HG03575 (cell line): ENCODE data around the gene OR52N4.
"Not testable (repeated sequence)": the region's sequence is repeated elsewhere in the genome, so short reads cannot be mapped to it uniquely, and the experiment has no call there.

ENCODE experiments used
- ATAC-seq: cut with Tn5 transposase; IDR thresholded peaks from one replicate; pipeline ENCODE4 v1.9.1; 2021; ENCODE audit not compliant: unreplicated experiment, insufficient number of reproducible peaks, low FRiP score; ENCODE audit errors: extremely low read depth

OR52N4 gene

DNA sequence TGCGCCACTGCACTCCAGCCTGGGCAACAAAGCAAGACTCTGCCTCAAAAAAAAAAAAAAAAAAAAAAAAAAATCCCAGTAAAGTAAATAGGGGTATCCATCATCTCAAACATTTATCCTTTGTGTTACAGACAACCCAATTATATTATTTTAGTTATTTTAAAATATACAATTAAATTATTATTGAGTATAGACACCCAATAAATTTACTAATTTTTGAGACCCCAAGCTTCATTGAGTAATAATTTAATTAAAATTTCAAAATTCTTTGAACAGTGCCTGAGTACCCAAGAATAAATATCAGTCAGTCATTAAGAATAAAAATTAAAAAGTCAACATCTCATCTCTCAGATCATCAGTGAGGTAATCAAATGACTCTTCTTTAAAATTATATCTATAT, at the start of gene OR52N4:
OR52N4 (plus strand) TSS at position 301 of the 400 bp plus-strand sequence. CDS start 498 bp downstream, outside the sequence.
- ATAC-seq: no peak

DNA sequence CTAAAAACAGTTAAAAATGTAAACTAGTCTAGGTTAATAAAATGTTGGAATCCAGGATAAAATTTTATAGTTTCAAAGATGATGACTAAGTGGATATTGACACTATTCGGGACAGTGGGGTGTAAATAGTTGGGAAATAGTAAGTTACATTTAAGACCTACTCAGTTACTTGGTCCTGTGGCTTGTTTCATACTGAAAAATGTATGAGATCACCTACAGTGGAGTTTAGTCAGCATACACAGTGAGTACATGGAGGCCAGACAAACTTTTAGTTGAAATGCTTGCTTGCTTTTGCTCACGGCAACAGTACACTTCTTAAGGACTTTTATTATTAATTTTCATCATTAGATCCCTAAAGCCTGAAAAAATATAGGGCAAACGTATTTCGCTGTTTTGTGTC, 48.4 kb upstream of the OR52N4 start:
- no peak for ATAC-seq

DNA sequence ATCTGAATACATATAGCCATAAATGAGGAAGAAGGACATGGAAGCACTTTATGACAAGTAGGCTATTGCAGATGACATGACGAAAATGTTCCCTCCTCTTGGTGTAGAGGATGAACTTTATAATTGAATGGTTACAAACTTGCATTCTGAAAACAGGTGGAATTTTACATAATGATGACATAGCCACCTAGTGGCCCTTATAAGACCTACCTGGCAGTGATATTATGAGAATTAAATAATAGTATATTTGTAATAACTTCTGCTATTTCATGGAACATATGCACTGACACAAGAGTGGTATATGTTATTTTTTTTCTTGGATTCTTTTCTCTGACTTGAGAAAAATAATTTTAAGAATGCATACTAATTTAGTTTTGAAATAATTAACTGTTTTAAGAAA, 41.5 kb upstream of the OR52N4 start:
- ATAC-seq: no peak

DNA sequence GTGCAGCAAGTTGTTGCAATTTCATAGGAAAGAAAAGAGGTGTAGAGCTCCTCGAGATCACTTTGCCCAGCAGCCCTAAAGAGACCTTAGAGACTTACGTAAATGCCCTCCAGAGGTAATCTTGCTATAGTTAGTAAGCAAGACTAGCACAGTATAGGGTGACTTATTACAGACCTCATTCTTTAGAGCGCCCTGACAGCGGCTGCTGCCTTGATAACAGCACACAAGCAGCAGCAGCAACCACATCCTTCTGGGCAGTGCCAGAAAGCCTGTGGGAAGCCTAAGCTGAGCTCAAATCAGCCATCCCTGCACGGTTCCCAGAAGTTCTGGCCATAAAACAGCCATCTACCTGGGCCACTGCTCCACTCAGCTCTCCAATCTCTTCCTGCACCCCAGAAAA, 40.3 kb upstream of the OR52N4 start:
- ATAC-seq: no peak

DNA sequence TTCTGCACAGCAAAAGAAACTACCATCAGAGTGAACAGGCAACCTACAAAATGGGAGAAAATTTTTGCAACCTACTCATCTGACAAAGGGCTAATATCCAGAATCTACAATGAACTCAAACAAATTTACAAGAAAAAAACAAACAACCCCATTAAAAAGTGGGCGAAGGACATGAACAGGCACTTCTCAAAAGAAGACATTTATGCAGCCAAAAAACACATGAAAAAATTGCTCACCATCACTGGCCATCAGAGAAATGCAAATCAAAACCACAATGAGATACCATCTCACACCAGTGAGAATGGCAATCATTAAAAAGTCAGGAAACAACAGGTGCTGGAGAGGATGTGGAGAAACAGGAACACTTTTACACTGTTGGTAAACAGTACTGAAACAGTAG, 37.5 kb upstream of the OR52N4 start:
- ATAC-seq: not testable (repeated sequence)

DNA sequence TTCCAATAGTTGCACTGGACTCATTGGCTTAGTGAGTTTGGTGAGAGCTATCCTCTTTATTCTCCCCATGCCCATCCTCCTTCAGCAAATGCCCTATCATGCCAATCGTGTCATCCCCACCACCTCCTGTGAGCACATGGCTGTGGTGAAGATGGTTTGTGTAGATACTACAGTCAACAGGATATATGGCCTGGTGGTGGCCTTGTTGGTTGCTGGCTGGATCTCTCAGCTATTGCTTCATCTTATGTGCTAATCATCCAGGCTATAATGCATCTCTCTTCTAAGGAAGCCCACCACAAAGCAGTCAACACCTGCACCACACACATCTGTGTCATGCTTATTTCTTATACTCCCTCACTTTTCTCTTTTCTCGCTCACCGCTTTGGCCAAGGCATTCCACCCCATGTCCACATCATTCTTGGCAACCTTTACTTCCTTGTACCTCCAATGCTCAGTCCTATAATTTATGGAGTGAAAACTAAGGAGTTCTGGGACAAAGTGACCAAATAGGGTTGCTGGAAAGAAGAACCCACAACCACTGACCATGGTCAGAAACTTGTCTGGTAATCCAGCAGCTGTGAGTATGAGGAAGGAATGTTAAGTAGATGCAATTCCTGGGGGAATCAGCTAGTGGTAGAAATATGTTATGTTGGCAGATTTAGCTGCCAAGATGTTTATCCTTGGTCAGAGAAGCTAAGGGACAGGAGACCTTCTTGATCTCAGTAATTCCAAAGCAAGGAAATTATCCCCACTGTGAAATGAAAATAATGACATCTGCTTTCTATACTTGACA, 34.1 kb upstream of the OR52N4 start:
- no peak for ATAC-seq

DNA sequence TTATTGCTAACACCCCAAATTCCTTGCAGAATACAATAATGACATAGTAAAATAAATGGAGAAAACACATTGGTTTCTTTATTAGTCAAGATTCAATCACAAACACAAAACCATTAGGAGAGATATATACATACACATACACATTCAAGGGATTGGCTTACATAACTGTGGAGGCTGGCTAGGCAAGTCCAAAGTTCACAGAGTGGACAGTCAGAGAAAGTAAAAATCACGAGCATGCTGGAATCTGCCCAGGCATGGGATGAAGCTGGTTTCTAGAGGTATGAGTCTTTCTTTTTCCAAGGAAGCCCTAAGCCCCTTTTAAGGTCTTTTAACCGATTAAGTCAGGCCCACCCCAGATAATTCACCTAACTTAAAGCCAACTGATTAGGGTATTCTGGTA, 31.4 kb upstream of the OR52N4 start:
- ATAC-seq: no peak

DNA sequence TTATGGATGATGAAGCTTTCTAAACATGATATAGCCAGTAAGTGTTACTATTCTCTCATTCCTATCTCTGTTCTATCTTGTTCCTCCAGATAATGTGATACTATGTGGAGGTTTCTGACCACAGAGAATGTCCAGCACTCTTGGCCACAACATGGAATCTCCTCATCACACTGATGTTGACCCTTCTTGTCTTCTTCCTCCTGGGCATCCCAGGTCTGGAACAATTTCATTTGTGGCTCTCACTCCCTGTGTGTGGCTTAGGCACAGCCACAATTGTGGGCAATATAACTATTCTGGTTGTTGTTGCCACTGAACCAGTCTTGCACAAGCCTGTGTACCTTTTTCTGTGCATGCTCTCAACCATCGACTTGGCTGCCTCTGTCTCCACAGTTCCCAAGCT, 27.7 kb upstream of the OR52N4 start:
- ATAC-seq: no peak

DNA sequence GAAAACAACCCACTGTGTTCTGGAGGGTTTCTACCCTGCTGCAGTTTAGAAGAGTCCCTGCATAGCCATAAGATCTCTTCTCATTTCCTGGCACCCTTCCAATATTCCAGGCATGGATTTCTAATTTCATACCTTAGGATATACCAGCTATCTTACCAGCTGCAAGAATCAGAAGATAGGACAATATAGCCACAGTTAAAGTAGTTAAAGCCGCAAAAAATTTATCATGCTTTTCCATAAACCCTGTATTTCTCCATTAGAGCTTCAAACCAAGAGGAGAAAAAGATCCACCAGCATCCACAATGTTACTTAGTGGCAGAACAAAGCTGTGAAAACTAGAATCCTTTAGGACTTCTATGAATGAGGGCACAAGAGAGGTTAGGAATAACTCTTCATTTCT, 26.4 kb upstream of the OR52N4 start:
- ATAC-seq: no peak

DNA sequence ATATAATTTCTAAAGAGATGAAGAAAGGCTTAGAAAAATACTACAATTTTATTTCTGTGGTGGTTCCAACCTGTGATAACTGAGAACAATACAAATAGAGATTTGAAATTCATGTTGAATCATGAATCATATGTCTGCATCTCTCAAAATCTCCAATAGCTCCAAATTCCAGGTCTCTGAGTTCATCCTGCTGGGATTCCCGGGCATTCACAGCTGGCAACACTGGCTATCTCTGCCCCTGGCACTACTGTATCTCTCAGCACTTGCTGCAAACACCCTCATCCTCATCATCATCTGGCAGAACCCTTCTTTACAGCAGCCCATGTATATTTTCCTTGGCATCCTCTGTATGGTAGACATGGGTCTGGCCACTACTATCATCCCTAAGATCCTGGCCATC, 17.6 kb upstream of the OR52N4 start, which contains the start of gene OR56B1:
OR56B1 (plus strand) TSS at position 53 of the 400 bp plus-strand sequence; CDS start at position 122, 69 bp downstream.
- no peak for ATAC-seq

DNA sequence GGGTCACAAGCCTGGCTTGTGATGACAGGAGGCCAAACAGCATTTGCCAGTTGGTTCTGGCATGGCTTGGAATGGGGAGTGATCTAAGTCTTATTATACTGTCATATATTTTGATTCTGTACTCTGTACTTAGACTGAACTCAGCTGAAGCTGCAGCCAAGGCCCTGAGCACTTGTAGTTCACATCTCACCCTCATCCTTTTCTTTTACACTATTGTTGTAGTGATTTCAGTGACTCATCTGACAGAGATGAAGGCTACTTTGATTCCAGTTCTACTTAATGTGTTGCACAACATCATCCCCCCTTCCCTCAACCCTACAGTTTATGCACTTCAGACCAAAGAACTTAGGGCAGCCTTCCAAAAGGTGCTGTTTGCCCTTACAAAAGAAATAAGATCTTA, 17.0 kb upstream of the OR52N4 start:
- ATAC-seq: no peak

DNA sequence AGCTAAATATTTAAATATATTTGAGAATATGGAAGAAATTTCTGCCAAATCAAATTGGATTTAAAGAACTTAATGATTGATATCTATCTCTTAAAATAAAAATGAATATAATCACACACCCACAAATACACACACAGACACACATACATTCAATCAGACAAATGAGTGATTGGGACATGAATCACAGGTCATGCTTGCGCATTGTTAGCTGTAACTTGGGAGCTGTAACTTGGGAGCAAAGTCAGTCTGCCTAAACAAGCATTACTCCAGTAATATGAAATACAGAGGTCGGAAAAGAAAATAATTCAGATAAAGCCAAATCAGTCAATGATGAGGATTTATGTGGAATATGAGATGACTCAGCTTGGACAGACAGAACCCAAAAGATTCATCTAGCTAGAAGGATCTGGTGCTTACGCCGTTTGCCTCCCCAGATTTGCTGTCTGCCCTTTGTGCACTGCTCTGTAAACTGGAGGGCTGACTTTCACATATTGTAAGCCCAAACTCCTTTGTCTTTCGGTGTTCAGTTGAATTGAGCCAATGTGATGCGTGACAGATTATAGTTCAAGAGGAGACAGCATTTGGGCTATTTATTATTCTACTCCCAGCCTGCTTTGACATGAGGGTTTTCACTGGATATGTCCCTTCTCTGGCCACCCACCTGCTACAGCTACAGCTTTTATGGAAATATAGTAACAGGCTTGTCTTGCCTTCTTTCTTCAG, 16.2 kb upstream of the OR52N4 start:
- no peak for ATAC-seq

DNA sequence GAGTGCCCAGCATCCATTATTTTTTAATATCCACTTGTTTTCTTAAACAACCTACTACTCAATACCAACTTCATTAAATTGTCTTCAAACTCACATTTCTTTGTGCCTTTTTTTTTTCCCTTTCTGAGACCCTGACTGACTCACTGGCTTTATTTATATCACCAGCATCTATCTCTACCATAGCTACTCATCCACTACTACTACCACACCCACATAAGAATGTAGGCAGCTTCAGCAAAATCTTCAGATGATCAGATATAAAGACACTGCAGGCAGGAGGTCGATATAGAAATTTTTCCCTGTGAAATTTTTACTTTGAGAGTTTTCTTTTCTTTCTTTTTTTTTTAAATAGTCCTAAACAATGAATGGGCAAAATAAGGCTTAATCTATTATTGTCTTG, 15.6 kb upstream of the OR52N4 start:
- ATAC-seq: no peak

DNA sequence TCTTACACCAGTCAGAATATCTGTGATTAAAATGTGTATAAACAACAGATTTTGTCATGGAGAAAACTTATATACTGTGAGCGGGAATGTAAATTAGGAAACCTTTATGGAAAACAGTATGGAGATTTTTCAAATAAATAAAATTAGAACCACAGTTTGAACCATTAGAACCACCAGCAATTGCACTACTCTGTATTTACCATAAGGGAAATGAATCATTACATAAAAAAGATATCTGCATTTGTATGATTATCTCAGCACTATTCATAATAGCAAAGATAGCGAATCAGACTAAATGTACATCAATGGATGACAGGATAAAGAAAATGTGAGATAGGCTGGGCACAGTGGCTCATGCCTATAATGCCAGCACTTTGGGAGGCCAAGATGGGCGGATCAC, 7.4 kb upstream of the OR52N4 start:
- no peak for ATAC-seq

DNA sequence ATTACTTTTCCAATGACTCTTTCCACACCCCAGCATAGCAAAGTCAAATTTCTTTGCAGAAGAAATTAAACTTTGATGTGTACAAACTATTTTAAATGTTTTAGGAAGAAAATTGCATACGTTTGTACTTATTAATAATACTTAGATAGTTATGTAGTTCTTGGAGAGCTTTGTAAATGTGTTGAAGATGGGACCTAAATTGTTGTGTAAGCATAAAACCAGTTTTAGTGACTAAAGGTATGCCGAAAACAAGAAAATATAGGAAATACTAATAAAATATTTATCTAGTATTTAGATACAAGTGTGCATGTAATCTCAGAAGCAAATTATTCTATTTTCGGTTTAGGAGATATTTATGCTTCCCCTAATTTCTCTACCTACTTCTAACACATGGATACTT, 4.2 kb upstream of the OR52N4 start:
- ATAC-seq: no peak

DNA sequence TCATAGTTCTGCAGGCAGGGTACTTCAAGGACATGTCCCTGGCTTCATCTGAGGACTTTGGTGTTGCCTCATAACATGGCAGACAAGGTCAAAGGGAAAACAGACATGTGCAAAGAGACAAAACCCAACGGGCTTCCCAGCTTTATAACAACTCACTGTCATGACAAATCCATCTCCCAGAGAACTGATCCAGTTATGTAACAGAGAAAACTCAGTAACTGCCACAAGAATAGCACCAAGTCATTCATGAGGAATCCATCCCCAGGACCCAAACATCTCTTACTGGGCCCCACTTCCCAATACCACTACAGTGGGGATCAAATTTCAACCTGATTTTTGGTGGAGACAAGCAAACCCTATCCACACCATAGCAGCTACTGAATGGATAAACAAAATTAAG, 13.0 kb downstream of the OR52N4 start:
- ATAC-seq: no peak

DNA sequence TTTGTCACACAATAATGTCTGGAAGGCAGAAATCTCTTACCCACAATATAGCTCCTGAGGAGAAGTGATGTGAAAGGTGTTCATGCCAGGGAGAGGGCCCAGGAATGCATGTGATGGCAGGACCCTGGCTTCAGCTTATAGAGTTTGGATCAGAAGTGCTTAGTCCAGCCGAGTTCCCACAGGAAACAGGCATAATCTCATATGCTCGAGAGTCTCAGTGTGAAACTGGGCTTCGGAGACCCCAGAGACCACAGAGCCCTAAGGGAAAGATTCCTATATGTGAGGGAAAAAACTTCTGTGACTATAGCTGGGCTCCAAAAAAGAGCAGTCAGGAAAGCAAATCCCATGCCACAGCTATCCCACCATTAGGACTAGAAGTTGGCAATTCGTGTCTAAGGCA, 29.2 kb downstream of the OR52N4 start, which contains the start of gene OR52N5:
OR52N5 (minus strand) TSS at position 101 of the 400 bp plus-strand sequence. CDS start 4,721 bp downstream, outside the sequence.
- ATAC-seq: no peak

DNA sequence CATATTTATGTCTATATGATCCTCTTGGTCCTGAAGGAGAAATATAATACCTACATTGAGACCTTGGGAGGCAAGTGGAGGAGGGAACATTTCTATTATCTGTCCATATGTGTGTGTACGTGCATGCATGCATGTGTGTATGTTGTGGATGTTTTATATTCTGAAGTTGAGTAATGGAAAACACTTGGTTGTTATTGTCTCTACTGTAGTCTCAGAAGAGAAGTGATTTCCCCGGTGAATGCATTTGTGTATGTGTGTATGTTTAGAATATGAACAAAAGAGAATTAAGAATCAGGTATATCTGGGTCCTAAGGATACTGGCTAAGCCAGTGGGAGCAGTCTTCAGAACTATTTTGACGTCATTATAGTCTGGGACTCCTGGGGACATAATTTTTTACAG, 37.1 kb downstream of the OR52N4 start, which contains the start of gene OR52N1:
OR52N1 (minus strand) TSS at position 101 of the 400 bp plus-strand sequence. CDS start 2,449 bp downstream, outside the sequence.
- ATAC-seq: no peak

DNA sequence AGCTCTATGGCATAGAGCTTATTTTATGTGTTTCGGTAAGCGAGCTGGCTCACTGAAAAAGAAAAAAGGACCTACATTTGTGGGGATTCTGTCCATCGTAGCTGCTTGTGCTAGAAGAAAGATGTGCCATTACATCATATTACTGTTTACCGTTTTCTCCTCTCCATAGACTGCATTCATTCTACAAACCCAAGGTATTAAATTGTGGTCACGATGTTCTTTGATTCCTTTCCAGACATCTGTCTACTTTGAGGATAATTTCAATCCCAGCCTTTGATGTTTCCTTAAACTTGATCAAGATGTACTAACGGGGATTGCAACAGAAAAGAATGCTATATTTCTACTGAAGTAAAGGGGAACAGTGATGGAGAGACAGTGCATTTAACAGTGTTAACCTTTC, 42.5 kb downstream of the OR52N4 start:
- no peak for ATAC-seq

DNA sequence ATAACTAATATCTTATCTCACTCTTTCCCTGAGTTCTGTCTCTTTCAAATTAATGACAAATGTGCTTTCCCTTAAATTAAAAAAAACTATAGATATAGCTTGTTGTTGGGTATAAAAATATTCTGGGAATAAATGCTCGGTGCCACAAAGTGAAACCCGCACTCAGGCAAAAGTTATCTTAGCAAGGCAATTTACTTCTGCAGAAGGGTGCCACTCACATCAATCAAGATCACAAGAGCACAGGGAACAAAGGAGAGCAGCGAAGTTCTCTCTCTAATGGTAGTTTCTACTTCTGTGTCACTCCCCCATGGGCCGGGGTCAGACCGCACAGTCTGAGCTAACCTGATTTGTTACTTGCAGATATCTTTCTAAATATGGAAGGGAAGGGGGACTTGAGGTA, 49.9 kb downstream of the OR52N4 start:
- no peak for ATAC-seq
